Sciatic nerve (tissue), 2 donors: ENCODE measurements around the gene FPR1. TPM values are rescaled to one million over a fixed set of nuclear protein-coding genes. Genes with fewer than 3 reads are reported as not detected.

Experiments
- ATAC-seq: fragments of 200-7000 bp; cut with Tn5 transposase; one replicate; pipeline ENCODE4 v1.9.1; 2020; ENCODE audit warnings: mild to moderate bottlenecking, moderate library complexity
- DNase-seq: peaks from one replicate; pipeline ENCODE4 v3.0.0-alpha.2; 2020; ENCODE audit warnings: low spot score
- intact Hi-C: fragments of 100-400 bp; cut with DNase I; formaldehyde crosslinking; loops from one replicate; pipeline ENCODE4 v1.14.2; 2022
- total RNA-seq: library from RNA; stranded (reverse); fragmentation: NEBNext Ultra II Directional; extraction: Animal tissue kit (Norgen Biotek cat#: 25700); gene quantifications from one replicate; pipeline ENCODE4 v1.2.1, GENCODE V29; 2021
- donor health status: DM: no; HTN: no; CAD: no.
- donor health status: DM: no; HTN: no; CAD: no.

The FPR1 gene, protein sequence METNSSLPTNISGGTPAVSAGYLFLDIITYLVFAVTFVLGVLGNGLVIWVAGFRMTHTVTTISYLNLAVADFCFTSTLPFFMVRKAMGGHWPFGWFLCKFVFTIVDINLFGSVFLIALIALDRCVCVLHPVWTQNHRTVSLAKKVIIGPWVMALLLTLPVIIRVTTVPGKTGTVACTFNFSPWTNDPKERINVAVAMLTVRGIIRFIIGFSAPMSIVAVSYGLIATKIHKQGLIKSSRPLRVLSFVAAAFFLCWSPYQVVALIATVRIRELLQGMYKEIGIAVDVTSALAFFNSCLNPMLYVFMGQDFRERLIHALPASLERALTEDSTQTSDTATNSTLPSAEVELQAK
- total RNA-seq, result 15.5 TPM

DNA sequence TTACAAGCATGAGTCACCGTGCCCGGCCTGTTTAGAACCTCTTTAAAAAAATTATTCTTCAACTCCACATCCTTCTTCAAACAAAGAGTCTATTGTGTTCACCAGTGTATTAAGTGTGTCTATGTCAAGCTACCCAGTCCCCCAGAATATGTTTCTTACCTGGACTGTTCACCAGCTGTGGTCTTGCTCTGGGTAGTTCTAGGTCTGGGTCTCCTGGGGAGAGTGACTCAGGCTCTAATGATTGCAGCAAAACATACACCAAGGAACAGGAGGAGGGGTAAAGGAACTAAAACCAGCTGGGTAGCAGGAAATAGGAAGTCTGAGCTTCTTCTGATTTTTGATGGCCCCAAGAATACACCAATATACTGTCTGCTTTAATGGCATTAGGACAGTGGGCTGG lies at the start of gene FPR1:
Gene FPR1 (minus strand): TSS at position 224 of the 400 bp plus-strand sequence. CDS start 4,884 bp downstream, outside the sequence.
- ATAC-seq (peak; percentile 67), DNase-seq (no peak)
- intact Hi-C loops, result no loop called here

DNA sequence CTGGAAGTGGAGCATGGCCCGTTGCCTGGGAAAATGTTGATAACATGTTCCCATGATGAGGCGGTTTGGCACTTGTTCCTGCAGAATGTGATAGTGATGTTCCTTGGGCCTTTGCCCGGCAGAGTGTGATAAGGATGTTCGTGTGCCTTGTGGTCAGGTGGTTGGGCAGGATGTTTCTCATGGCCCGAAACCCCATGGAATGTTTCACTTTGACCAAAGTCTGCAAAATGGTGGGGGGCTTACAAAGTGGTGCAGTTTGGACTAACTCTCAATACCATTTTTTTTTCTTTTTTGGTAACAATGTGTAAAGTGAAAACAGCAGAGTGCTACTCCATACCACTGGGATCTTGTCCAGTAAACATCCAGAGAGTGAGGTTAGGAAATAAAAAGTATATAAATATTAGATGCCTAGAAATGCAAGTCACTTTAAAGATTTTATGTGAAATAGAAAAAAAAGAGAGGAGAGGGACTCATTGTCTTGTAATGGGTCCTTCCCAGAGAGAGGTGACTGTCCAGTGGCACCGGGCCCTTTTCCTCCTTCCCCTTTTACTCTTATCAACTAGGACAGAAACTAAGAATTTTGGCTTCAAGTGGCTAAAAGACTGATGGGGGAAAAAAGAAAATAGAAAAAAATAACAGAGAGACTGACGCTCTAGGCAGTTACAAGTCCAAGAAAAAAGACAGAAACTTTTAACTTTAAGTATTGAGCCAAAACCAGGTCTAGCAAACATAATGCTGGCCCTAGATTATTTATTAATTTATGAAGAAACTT lies 49.0 kb upstream of the FPR1 start:
- ATAC-seq, result no peak
- DNase-seq, result no peak
- intact Hi-C loops, result no loop called here

DNA sequence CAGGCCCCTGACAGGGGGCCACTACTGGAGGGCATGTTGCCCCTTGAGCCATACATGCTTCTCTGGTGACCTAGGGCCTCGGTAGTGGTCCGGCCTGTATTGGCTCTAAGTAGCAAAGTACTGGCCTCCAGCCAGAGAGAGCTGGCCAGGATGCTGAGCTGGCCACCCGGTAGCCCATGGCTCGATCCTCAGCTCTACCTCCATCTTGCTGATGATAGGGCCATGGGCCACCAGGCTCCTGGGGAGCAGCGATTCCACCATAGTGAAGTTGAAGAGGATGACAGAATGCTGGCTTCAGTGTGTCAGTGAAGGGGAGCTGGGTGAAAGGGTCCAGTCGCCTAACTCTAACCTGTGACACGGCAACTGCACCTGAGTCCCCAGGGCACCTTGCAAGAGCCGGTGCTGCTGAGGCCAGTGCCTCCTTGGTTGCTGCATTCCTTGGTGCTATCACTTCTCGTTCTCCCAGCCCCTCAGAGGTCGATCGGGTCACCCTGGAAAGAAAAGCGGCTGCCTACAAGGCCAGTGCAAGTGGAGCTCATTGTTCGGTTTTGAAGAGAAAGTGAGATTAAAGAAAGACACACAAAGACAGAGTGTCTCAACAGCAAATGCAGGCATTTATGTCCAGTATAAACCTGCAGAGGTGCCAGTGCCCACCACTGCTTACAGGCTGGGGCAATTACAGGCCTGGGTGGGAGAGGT lies 48.2 kb upstream of the FPR1 start:
- DNase-seq (no peak), ATAC-seq (peak; percentile 33)
- intact Hi-C loops, result no loop called here

DNA sequence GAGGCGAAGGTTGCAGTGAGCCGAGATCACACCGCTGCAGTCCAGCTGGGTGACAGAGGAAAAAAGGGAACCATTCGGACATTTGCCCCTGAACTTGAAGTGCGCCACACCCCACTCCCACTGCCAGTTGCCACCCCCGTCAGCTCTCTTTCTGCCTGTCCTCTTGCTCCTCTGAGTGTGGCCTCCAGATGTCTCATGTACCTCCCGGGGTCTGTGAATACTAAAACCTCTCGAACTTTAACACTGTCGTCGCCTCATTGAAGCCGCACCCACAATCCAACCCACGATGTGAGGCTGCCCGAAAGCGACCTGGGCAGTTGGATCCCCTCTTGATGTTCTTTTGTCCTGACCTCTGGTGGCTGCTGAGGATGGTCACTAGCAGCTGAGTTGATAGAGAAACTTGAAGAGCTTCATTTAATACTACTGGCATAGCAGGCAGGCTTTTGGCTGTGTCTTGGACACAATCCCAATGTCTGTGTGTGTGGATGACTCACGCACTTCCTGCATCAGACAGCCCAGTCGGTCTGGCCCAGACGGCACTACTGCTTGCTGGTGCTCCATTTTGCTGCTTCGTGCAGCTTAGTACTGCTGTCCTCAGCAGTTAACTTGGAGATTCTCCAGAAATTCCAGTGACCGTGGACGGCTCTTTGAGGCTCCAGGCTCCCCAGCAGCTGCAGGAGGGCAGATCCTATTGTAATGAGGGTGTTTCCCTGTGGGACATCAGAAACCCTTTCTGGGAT lies 47.5 kb upstream of the FPR1 start:
- peak; percentile 94 for ATAC-seq
- intact Hi-C loops, result no loop called here
- DNase-seq, result peak; percentile 72

DNA sequence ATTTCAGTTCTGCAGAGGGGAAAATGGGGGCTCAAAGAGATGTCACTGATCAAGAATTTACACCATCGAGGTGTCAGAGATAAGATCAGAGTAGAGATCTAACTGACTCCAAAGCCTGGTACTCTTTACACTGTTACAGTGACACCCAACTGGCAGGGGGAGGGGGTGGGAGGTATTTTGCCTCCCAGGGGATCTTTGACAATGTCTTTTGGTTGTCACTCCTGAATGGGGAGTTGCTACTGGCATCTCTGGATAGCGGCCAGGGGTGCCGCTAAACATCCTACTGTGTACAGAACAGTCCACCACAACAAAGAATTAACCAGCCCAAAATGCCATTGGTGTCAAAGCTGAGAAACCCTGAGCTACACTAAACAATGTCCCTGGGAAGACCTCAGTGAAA lies 46.4 kb upstream of the FPR1 start:
- no peak for ATAC-seq
- intact Hi-C loops, result no loop called here

DNA sequence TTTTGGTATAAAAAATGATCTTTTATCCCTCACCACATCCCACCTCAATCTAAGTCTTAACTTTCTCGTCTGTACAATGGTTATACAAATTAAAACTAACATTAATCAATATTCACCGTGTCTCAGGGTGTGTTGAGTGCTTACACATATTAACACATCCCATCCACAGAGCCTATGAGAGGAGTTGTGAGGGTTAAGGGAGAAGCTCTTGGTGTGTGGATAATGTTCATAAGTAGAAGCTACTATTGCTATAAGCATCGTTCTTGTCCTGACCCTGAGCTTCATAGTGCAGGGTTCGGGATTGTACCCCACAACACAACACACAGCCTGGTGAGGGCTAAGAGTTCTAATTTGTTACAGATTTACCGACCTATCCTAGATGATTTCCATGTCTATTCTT lies 45.8 kb upstream of the FPR1 start:
- intact Hi-C loops, result no loop called here
- no peak for ATAC-seq
- no peak for DNase-seq

More for the DNA sequence above, 46.4 kb upstream of the FPR1 start:
- no peak for DNase-seq

DNA sequence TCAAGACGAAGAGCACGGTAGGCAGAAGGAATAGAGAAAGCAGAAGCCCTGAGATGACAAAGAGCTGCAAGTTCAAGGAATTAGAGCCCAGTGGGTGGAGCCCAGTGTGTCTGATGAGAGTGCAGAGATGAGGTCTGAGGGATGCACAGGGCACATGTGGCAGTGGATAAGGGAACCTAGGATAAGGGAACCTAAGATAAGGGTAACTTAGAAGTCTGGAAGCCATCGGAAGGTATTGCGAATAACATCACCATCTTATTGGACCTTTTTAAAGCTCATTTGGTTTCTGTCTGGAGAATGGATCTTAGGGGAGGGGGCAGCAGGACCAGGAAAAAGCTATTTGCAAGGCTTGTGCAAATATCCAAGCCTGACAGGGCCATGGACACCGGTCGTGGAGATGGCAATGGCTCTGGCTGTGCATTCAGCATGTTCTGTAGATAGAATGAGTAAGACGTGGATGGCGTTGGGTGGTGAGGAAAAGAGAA lies 44.6 kb upstream of the FPR1 start:
- intact Hi-C loops, result no loop called here
- no peak for DNase-seq
- peak; percentile 45 for ATAC-seq

DNA sequence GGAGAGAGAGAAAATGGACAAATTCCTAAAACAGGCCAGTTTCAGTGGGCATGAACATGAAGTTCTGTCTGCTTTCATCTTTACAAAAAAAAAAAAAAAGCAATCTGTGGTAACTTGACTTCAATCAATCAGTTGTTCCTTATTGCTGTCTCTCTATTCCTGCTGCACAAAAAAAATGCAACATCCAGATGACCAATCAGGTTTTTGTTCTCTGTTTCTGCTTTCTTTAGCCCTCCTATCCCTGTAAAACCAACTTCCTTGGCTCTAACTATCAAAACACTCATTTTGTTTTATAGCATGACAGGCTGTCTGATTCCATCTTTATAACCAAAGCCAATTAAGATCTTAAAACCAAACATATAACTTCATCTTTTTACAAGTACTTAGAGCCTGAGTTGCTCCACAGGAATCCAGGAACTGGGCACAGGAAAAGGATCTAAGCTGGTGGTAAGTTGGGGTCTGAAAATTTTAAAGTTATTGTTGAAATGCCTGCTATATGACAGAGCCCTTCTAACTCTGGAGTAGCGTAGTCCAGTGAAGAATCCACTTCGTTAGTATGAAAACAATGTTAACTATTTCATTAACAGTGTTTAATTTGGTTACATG lies 43.3 kb upstream of the FPR1 start, which contains the start of gene FPR3:
Gene FPR3 (plus strand): TSS at position 273 of the 606 bp plus-strand sequence. CDS start 28,592 bp downstream, outside the sequence.
- ATAC-seq (no peak), DNase-seq (no peak)
- intact Hi-C loops, result no loop called here

DNA sequence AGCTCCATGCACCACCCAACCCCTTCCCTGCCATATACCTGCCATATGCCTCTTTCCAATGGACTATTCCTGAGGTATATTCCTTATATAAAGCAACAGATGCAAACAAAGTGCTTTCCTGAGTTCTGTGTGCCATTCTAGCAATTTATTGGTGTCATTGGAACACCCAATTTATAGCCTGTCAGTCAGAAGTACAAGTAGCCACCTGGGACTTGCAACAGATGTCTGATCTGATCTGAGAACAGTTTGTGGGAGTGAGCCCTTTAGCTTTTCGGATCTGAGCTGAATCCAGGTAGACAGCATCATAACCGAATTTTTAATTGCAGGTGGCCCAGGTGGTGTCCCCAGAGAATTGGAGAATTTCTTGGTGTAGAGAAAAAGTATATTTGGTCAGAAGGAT lies 42.3 kb upstream of the FPR1 start:
- DNase-seq (no peak), ATAC-seq (no peak)
- intact Hi-C loops, result no loop called here

DNA sequence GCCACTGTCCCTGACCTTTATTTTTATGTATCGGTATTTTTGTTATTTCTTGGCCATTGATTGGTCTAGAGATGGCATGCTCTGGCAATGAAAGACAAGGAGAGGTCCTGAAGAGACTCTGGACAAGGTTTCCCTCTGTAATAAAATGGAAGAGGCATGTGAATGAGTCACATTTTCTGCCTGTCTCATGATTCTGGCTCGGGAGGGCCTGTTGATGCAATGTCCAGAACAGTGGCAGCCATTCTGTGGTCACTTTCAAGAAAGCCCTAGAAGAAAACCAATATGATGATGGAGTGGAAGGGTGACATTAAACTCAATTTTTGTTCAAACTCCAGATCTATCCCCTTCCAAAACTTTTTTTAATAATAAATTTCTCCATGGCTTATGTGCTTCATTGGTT lies 41.3 kb upstream of the FPR1 start:
- ATAC-seq (no peak), DNase-seq (no peak)
- intact Hi-C loops, result no loop called here

DNA sequence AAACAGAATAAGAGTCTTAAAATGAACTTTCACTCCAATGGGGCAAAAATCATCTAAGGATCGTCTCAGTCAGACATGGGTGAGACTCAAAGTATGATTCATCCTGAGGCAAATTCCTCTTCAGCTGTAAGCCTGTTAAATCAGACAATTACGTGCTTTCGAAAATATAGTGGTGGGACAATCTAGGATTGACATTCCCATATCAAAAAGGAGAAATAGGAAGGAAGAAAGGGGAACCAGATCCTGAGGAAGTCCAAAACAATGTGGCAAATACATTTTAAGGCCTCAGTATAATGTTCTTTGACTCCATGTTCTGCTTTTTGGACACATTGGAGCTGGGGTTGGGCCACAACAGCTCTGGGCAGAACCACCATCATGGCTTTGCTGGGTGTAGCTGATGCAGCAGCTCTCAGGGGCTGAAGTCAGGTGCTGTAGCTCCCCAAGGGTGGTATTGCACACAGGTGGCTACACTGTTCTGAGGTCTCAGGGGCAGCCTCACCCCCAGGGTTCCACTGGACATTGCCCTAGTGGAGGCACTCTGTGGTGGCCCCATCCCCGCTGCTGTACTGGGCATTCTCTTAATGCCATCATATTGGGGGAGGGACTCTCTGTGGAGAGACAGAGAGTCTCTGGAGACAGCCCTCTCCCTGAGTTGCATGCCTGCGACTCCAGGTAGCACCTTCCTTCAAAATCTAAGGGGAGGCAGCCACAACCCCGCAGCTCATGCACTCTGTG lies 37.5 kb upstream of the FPR1 start:
- intact Hi-C loops, result no loop called here
- no peak for DNase-seq
- ATAC-seq, result no peak

DNA sequence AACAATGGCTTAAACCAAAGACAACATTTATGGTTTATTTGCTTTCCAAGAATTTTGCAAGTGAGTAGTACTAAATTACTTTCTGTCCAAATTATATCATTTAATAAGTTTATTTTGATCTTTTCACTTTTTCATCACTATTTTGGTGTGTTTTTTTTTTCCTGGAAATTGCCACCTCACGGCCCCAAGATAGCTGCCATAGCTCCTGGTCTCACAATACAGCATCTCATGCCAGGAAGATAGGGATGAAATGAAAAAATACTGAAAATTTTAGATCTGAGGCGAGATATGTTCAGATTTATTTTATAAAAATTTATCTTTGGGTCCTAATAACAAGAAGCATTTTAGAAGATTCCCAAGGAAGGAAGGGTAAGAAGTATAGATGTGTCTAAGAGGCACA lies 36.4 kb upstream of the FPR1 start:
- no peak for DNase-seq
- intact Hi-C loops, result no loop called here
- ATAC-seq, result no peak

DNA sequence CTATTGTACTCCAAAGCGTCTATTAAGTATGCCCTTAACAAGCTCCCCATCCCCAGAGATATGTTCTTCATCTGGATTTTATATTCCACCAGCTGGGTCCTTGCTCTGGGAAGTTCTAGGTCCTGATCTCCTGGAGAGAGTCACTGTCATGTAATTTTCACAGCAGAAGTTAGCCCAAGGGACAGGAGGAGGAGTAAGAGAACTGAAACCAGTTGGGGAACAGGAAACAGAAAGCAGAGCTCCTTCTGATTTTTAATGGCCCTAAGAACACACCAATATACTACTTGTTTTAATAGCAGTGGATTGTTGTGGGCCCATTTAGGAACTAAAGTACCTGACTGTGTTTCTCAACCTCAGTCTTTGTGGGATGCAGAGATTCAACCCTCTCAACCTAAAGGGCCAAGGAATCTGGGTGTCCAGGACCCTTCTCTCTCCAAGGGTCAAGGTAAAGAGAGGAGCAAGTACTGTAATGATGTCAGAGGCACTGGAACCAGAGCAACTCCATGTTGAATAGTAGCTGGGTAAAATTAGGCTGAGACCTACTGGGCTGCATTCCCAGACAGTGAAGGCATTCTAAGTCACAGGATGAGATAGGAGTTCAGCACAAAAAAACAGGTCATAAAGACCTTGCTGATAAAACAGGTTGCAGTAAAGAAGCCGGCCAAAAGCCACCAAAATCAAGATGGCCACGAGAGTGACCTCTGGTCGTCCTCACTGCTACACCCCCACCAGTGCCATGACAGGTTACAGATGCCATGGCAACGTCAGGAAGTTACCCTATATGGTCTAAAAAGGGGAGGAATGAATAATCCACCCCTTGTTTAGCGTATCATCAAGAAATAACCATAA lies 35.2 kb upstream of the FPR1 start:
- intact Hi-C loops, result no loop called here
- ATAC-seq (peak; percentile 32), DNase-seq (no peak)

DNA sequence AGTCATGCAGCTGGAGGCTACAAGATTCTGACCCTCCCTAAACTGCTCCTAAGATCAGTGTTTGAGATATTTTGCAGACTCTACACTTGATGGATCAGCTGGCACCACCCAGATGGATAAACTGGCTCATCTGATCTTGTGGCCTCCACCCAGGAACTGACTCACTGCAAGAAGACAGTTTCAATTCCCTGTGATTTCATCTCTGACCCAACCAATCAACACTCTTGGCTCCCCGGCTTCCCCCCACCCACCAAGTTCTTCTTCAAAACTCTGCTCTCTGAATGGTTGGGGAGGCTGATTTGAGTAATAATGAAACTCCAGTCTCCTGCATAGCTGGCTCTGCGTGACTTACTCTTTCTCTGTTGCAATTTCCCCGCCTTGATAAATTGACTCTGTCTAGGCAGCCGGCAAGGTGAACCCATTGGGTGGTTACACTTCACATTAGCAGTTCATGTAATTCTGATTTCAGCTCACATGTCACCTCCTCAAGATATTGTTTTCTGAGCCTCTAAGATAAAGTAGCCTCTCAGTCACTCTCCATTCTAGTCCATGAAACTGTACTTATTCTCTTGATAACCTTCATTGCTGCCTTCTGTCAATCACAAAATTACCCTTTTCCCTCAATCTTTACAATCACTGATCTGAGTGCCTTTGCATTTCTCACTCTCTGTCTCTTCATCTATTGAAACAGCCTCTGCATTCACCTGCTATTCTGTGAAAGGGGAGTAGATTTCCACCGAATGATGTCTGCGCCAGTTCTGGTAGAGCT lies 33.4 kb upstream of the FPR1 start:
- intact Hi-C loops, result no loop called here
- ATAC-seq (peak; percentile 90), DNase-seq (peak; percentile 62)

DNA sequence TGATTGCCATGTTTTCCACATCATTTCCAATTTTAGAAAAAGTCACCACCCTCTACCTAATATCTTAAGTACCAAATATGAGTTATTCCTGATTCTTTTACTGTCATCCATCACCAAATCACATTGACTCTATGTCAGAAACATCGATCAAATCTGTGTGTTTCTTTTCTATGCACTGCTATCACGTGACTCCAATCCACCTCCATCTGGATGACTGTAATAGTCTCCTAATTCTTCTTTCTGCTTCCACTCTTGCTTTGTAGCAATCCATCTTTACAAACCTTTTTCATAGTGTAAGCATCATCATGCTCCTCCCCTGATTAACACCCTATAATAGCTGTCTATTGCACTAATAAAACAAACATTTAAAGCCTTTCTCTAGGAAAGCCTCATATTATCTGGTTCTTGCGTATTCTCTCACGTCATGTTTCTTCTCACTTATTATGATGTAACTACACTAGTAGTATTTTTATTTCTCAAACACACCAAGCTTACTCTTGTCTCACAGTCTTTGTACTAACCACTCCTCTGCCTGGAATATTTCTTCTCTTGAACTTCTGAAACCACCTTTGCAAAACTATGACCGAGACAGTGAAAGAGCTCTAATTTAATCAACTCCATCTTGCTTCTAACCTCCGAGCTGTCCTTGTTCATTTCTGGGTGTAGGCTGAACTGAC lies 32.6 kb upstream of the FPR1 start:
- DNase-seq, result no peak
- ATAC-seq, result no peak
- intact Hi-C loops, result no loop called here

DNA sequence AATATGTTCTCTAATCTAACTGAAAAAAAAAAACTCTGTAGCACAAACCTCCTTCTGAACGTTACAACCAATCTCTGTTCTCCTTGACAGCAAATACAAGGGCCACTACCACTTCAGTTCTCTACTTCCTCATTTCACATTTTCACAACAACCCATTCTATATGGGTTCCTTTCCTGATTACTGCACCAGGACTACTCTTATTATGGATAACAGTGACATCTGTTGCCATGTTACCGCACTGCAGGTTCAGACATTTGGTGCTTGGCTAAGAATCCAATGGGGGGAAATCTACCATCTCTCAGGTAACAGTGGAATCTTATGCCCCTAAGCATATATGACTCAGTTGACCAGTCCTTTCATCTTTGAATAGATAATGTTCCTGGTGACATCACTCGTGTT lies 31.7 kb upstream of the FPR1 start:
- ATAC-seq (peak; percentile 51), DNase-seq (no peak)
- intact Hi-C loops, result no loop called here
